HG03521 (cell line): ENCODE data around the gene PAK5.

Source experiments
- ATAC-seq: cut with Tn5 transposase; IDR thresholded peaks from one replicate; pipeline ENCODE4 v1.9.1; 2021; ENCODE audit warnings: mild to moderate bottlenecking, moderate library complexity; ENCODE audit not compliant: unreplicated experiment

The PAK5 gene

GRCh38 chr20:9838378-9839295 is at the start of gene PAK5:
Gene PAK5, minus strand, starts transcription at chr20:9839076. Its CDS starts 194,748 bp downstream, at chr20:9644328.
- ATAC-seq: no peak

GRCh38 chr20:9887706-9888105 is 48.8 kb upstream of the PAK5 start:
- no peak for ATAC-seq

- ATAC-seq: no peak
Measured at GRCh38 chr20:9886227-9886626, 47.4 kb upstream of the PAK5 start.

GRCh38 chr20:9884666-9885065 is 45.8 kb upstream of the PAK5 start:
- no peak for ATAC-seq

- ATAC-seq: no peak
Measured at GRCh38 chr20:9884061-9884460, 45.2 kb upstream of the PAK5 start.

- no peak for ATAC-seq
Measured at GRCh38 chr20:9877932-9878495, 39.1 kb upstream of the PAK5 start.

- ATAC-seq: no peak
Measured at GRCh38 chr20:9867196-9867980, 28.5 kb upstream of the PAK5 start.

GRCh38 chr20:9852566-9852965 is 13.7 kb upstream of the PAK5 start:
- ATAC-seq: no peak

- ATAC-seq: no peak
Measured at GRCh38 chr20:9839626-9840025, 750 bp upstream of the PAK5 start.

GRCh38 chr20:9838035-9838377 is 870 bp downstream of the PAK5 start:
- no peak for ATAC-seq

- ATAC-seq: no peak
Measured at GRCh38 chr20:9837634-9838033, 1.2 kb downstream of the PAK5 start.

- no peak for ATAC-seq
Measured at GRCh38 chr20:9835302-9835701, 3.6 kb downstream of the PAK5 start.

GRCh38 chr20:9831032-9831431 is 7.8 kb downstream of the PAK5 start:
- ATAC-seq: no peak

- ATAC-seq: no peak
Measured at GRCh38 chr20:9829835-9830234, 9.0 kb downstream of the PAK5 start.

- ATAC-seq: no peak
Measured at GRCh38 chr20:9817654-9818053, 21.2 kb downstream of the PAK5 start.

- no peak for ATAC-seq
Measured at GRCh38 chr20:9815632-9816031, 23.2 kb downstream of the PAK5 start.

- ATAC-seq: no peak
Measured at GRCh38 chr20:9810738-9811137, 28.1 kb downstream of the PAK5 start.

- ATAC-seq: no peak
Measured at GRCh38 chr20:9809271-9809670, 29.6 kb downstream of the PAK5 start.

- no peak for ATAC-seq
Measured at GRCh38 chr20:9808166-9808565, 30.7 kb downstream of the PAK5 start.

GRCh38 chr20:9807136-9807535 is 31.7 kb downstream of the PAK5 start:
- no peak for ATAC-seq

GRCh38 chr20:9800421-9800820 is 38.5 kb downstream of the PAK5 start:
- no peak for ATAC-seq

GRCh38 chr20:9794831-9795230 is 44.0 kb downstream of the PAK5 start:
- no peak for ATAC-seq
